Endometrial microvascular endothelial cells (primary cell): ENCODE data around the gene ELF2. TPM values are rescaled to one million over a fixed set of nuclear protein-coding genes. Genes with fewer than 3 reads are reported as not detected.
"Not testable (repeated sequence)": the region's sequence is repeated elsewhere in the genome, so short reads cannot be mapped to it uniquely, and the experiment has no call there.

Experiments
- in situ Hi-C: cut with HindIII; loops from 2 replicates; pipeline ENCODE4 v1.10.0; 2017; ENCODE audit warnings: low sequenced_read_pairs, low pct_unique_long_range_greater_than_20kb; ENCODE audit errors: inconsistent ontology term
- total RNA-seq: library from RNA; depleted of rRNA; stranded (reverse); fragments of >200 nt; gene quantifications from one replicate; pipeline ENCODE4 v1.2.3, GENCODE V29; 2015; ENCODE audit errors: inconsistent ontology term

Gene ELF2
- total RNA-seq, 1 donor from 2014 or later, result 18.9 TPM

- in situ Hi-C loops, result no loop called here
Measured at GRCh38 chr4:139189972-139190371, 13.0 kb upstream of the ELF2 start.

GRCh38 chr4:139189417-139189749 is 12.4 kb upstream of the ELF2 start:
- in situ Hi-C loops, result no loop called here

- in situ Hi-C loops, result no loop called here
Measured at GRCh38 chr4:139188648-139189416, 11.8 kb upstream of the ELF2 start.

GRCh38 chr4:139184129-139184528 is 7.1 kb upstream of the ELF2 start:
- in situ Hi-C loops, result no loop called here

GRCh38 chr4:139177869-139178619 is 1.0 kb upstream of the ELF2 start:
- in situ Hi-C loops, result no loop called here

- in situ Hi-C loops, result no loop called here
Measured at GRCh38 chr4:139176302-139177048, 543 bp downstream of the ELF2 start.

GRCh38 chr4:139175646-139176301 is 1.2 kb downstream of the ELF2 start:
- in situ Hi-C loops, result no loop called here

GRCh38 chr4:139171876-139172691 is 4.9 kb downstream of the ELF2 start:
- in situ Hi-C loops, result no loop called here

GRCh38 chr4:139170932-139171331 is 6.1 kb downstream of the ELF2 start:
- in situ Hi-C loops, result no loop called here

- in situ Hi-C loops, result no loop called here
Measured at GRCh38 chr4:139167774-139168444, 9.1 kb downstream of the ELF2 start.

- in situ Hi-C loops, result no loop called here
Measured at GRCh38 chr4:139164731-139165130, 12.3 kb downstream of the ELF2 start.

GRCh38 chr4:139163806-139164206 is 13.2 kb downstream of the ELF2 start:
- in situ Hi-C loops, result no loop called here

- in situ Hi-C loops, result not testable (repeated sequence)
Measured at GRCh38 chr4:139157977-139158376, 19.0 kb downstream of the ELF2 start.

- in situ Hi-C loops, result no loop called here
Measured at GRCh38 chr4:139154952-139155557, 22.0 kb downstream of the ELF2 start.

GRCh38 chr4:139154538-139154937 is 22.5 kb downstream of the ELF2 start:
- in situ Hi-C loops, result no loop called here

GRCh38 chr4:139154134-139154421 is 22.9 kb downstream of the ELF2 start:
- in situ Hi-C loops, result no loop called here

- in situ Hi-C loops, result no loop called here
Measured at GRCh38 chr4:139153411-139154133, 23.4 kb downstream of the ELF2 start.
